HG02610 (cell line): ENCODE data around the gene TMEM203.
A peak's percentile ranks its signal among the peaks of the same experiment; 100 is the strongest.

Experiments
- ATAC-seq: cut with Tn5 transposase; IDR thresholded peaks from one replicate; pipeline ENCODE4 v1.9.1; 2021; ENCODE audit warnings: mild to moderate bottlenecking, moderate library complexity; ENCODE audit not compliant: unreplicated experiment

TMEM203 gene

GRCh38 chr9:137230705-137231371 lies 25.4 kb upstream of the TMEM203 start, which contains the start of gene SLC34A3:
Gene SLC34A3, plus strand, starts transcription at chr9:137230901. Its CDS starts 802 bp downstream, at chr9:137231703.
- no peak for ATAC-seq

GRCh38 chr9:137229903-137230704 lies 24.7 kb upstream of the TMEM203 start:
- no peak for ATAC-seq

- ATAC-seq, result no peak
Observed at GRCh38 chr9:137228968-137229896, 23.8 kb upstream of the TMEM203 start.

DNA sequence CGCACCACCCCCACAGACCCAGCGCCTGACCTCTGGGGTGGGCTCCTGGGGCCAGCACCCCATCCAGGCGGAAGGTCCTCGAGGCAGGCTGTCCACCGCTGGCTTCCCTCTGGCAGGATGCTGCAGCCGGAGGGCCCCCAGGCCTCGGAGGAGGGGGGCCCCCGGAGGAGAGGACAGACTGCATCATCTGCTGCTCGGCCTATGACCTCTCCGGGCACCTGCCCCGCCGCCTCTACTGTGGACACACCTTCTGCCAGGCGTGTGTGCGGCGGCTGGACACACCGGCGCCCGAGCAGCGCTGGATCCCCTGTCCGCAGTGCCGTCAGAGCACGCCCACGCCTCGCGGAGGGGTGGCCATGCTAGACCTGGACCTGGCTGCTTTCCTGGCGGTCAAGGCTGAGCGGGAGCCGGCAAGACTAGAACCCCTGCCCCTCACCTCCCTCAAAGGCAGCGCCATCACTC lies 23.1 kb upstream of the TMEM203 start:
- no peak for ATAC-seq

- no peak for ATAC-seq
Observed at GRCh38 chr9:137227853-137228505, 22.5 kb upstream of the TMEM203 start.

- no peak for ATAC-seq
Observed at GRCh38 chr9:137227054-137227852, 21.8 kb upstream of the TMEM203 start, which contains the start of gene RNF224. Gene RNF224, plus strand, starts transcription at chr9:137227502. Its CDS starts 834 bp downstream, at chr9:137228336.

- no peak for ATAC-seq
Observed at GRCh38 chr9:137226338-137227053, 21.0 kb upstream of the TMEM203 start.

- ATAC-seq, result no peak
Observed at GRCh38 chr9:137225699-137226331, 20.4 kb upstream of the TMEM203 start.

DNA sequence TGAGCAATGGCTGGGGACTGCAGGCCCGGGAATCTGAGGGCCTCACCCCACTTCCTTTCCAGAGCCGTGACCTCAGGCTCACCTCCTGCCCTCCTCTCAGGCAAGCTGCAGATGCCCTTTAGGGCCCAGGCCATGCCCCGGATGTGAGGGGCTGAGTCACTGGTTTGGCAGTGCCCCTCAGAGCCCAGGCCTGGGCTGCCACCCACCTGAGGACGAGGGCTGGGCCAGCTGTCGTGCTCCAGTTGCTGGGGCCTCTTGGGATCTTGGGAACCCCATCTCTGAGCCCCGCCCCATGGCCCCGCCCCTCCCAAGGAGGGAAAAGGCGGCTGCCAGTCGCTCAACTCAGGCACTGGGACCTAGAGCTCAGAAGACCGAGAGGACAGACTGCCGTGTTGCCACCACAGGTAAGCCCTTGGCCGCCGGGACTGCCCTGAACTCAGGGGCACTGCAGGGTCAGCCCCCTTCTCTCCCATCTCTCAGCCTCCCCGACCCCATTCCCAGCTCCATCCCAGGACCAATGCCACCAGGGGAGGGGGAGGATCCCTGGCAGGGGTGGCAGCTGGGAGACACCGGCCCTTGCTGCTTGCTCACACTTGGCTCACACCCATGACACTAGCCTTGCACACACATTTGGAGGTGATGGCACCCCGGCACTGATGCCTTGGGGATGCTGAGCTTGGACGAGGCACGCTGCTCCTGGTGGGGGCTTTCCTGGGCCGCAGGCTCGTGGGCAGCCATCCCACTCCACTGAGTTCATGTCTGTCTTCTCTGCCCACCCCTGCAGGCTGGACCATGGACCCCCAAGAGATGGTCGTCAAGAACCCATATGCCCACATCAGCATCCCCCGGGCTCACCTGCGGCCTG lies 19.6 kb upstream of the TMEM203 start, which contains the start of gene CYSRT1:
Gene CYSRT1 (plus strand): TSS at position 345 of the 865 bp plus-strand sequence. CDS start 448 bp downstream, at position 793.
- no peak for ATAC-seq

- peak; percentile 60 for ATAC-seq
Observed at GRCh38 chr9:137223078-137223970, 17.9 kb upstream of the TMEM203 start.

DNA sequence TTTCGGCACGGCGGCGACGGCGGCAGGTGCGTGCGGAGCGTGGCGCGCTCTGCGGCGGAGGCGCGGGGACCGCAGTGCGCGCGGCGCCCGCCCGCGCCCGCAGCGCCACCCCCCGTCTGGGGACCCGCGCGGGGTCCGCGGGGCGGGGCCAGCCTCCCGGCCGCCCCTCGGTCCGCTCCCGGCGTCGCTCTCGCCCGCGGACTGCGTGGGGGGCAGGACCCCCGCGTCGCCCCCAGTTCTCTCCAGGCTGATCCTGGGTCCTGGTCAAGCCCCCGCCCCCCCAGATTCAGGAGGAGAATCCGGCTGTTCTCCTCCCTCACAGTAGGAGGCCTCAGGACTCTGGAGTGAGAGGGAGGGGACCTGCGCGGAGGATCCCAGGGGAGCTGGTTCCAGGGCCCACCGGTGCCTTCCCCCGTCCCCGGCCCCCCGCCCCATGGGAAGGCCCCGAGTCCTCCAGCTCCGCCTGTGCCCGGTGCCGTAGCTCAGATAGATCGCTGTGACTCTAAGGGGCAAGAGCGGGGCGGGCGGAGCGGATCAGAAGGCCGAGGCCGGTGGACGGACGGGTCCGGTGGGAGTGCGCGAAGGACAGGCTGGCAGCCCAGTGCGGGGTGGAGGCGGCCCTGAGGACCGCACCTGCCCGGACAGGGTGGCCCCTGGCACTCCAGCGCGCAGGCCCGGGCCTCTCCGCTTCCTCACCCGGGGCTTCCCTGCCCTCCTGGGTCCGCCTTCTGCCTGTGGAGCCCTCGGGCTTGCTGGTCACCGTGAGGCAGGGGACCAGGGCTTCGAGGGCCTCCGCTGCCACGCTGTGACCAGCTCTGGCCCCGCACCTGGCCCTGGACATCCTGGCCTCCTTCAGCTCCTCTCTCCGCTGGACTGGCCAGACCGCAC lies 17.0 kb upstream of the TMEM203 start, which contains the start of gene RNF208:
Gene RNF208 (minus strand): TSS at position 51 of the 888 bp plus-strand sequence. CDS start 1,028 bp downstream, outside the sequence.
- ATAC-seq, result no peak

- no peak for ATAC-seq
Observed at GRCh38 chr9:137221506-137222111, 16.2 kb upstream of the TMEM203 start.

DNA sequence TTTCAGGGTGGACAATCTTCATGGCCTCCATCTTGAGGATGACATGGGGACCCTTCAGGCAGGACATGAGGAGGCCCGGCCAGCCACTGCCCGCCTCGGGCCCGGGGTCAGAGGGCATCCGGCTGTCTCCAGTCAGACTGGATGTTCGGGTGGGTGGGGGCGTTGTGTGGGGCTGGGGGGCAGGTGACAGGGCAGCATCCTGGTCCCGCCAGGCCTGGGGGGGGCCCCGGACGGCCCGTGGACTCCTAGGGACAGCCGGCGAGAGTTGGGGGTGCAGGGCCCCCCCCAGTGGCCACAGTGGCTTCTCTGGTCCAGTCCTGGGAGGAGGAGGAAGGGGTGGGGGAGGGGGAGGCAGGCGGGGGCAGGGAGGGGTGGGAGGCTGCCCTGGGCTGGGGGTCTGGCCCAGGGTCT lies 15.7 kb upstream of the TMEM203 start:
- no peak for ATAC-seq

DNA sequence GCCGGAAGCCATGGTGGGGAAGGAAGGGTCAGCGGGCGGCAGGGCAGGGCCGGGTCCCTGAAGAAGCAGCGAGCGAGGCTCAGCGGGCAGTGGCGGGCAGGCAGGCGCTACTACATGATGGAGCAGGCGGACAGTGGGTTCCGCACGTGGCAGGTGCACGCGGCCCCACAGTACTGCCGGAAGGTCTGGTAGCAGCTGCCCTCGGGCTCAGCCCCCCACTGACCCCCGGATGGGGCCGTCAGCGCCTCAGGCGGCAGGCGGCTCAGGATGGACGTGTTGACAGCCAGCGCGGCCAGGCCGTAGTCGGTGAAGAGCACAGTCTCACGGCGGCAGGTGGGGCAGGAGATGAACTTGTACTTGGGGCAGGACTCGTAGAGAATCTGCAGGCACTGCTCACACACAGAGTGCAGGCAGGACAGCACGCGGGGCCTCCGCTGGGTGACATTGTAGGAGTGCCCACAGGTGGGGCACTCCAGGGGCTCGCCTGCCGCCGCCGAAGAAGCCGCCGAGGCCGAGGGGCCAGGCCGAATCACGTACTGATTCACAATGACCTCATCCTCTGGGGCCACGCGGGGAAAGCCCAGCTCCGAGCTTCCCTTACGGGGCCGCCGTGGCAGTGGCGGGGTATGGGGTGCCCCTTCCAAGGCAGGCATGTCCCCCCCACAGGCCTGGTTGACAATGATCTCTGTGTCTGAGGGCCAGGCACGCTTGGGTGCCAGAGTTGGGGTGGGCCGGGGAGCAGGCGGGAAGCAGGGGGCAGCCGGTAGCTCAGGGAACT lies 15.1 kb upstream of the TMEM203 start:
- no peak for ATAC-seq
